Transverse colon (tissue), 4 donors: ENCODE data around the gene KLHL25.

Experiments
- CTCF ChIP-seq, 5 experiments: fragments of 200-600 bp in 3 of 5; fragments of 450-650 bp in 2 of 5; sonication (generic) in 3 of 5; IDR thresholded peaks; 1 replicate in 2 of 5; 2 replicates in 3 of 5; pipeline ENCODE4 v1.5.1; 2016 to 2017; ENCODE audit warnings: antibody characterized with exemption in 5 of 5, inconsistent platforms in 3 of 5, mild to moderate bottlenecking in 2 of 5, moderate library complexity in 1 of 5
- EP300 ChIP-seq: sonication (generic); formaldehyde crosslinking; IDR thresholded peaks from one replicate; pipeline ENCODE4 v1.6.1; 2017; ENCODE audit warnings: antibody characterized with exemption, low read depth
- POLR2A ChIP-seq: fragments of 450-650 bp; IDR thresholded peaks from one replicate; pipeline ENCODE4 v1.6.1; 2016; ENCODE audit warnings: antibody characterized with exemption, mild to moderate bottlenecking, moderate library complexity
- POLR2AphosphoS5 ChIP-seq, 3 donors: sonication (generic); formaldehyde crosslinking; IDR thresholded peaks; one replicate each; pipeline ENCODE4 v1.6.1; 2016; ENCODE audit warnings: antibody characterized with exemption in 3 of 3

- TF ChIP-seq CTCF (IDR thresholded peaks at IDR 0.05) (no peak), EP300 (no peak), POLR2A (no peak), POLR2AphosphoS5 (IDR thresholded peaks at IDR 0.05) (peak in 1 of 3 donors; percentile 16)
Observed at GRCh38 chr15:85723960-85724945, 70.5 kb downstream of the KLHL25 start.
